HG02970 (cell line): ENCODE measurements around the gene B3GNT2.
"Not testable (repeated sequence)": the region's sequence is repeated elsewhere in the genome, so short reads cannot be mapped to it uniquely, and the experiment has no call there.

Experiments used
- ATAC-seq: cut with Tn5 transposase; IDR thresholded peaks from one replicate; pipeline ENCODE4 v1.9.1; 2021; ENCODE audit warnings: mild to moderate bottlenecking, moderate library complexity, moderate number of reproducible peaks; ENCODE audit not compliant: unreplicated experiment, low FRiP score

Gene B3GNT2, protein sequence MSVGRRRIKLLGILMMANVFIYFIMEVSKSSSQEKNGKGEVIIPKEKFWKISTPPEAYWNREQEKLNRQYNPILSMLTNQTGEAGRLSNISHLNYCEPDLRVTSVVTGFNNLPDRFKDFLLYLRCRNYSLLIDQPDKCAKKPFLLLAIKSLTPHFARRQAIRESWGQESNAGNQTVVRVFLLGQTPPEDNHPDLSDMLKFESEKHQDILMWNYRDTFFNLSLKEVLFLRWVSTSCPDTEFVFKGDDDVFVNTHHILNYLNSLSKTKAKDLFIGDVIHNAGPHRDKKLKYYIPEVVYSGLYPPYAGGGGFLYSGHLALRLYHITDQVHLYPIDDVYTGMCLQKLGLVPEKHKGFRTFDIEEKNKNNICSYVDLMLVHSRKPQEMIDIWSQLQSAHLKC

DNA sequence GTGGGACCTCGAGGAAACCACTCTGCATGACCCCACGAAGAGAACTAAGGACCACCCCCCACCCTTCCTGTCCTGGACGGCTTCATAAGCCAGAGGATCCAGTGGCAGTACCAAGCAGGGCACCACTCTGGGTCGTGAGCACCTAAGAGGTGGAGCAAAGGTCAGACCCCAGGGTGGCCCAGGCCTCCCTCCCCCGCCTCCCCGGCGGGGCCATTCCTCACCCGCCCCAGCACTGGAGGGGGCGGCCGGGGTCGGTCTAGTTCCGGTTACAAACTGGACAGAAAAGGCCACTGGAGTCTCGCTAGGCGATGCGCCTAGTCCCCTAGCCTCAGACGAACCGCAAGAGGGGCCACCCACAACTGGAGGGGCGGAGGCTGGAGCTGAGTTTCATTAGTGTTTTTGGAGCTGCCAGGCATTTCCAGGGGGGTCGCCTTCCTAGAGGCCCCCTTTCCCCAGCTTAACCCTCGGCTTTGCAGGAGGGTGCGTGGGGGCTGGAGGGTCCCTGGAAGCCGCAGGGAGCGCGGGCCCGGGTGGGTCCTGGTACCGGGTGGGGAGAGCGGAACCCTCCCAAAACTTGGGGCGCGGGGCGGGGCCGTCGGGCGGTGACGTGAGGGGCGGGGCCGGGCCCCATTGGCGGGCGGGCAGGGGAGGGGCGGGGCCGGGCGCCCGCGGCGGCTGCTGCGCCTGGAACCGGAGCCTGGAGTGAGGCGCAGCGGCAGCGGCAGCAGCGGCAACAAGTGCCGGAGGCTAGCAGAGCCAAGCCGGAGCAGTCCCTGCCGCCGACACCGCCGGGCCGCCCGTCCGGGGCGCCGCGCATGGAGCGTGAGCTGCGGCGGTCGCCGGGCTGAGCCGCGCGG is at the start of gene B3GNT2:
TSS of gene B3GNT2 (plus strand) at position 695 of the 857 bp plus-strand sequence. CDS start 26,106 bp downstream, outside the sequence.
- peak; percentile 48 for ATAC-seq

DNA sequence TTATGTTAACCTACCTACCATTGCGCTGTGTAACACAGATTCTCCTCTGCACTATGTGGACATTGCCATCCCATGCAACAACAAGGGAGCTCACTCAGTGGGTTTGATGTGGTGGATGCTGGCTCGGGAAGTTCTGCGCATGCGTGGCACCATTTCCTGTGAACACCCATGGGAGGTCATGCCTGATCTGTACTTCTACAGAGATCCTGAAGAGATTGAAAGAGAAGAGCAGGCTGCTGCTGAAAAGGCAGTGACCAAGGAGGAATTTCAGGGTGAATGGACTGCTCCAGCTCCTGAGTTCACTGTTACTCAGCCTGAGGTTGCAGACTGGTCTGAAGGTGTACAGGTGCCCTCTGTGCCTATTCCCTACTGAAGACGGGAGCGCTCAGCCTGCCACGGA is 49.1 kb upstream of the B3GNT2 start:
- ATAC-seq: not testable (repeated sequence)

DNA sequence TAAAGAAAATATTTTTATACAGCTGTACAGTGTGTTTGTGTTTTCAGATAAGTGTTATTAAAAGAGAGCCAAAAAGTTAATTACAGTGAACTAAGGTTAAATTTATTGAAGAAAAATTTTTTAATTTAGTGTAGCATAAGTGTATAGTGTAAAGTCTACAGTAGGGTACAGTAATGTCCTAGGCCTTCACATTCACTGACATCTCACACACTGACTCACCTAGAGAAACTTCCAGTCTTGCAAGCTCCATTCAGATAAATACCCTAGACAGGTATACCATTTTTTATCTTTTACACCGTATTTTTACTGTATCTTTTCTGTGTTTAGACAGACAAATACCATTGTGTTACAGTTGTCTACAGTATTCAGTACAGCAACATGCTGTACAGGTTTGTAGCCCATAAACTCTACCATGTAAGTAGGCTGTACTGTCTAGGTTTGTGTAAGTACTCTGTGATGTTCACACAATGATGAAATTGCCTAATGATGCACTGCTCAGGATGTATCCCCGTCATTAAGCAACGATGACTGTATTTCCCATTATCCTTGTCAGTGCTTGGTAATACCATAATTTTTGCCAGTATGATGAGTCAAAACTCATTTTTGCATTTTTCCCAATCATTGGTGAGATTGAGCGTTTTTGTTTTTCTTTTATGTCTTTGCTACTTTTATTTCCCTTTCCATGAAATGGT is 48.2 kb upstream of the B3GNT2 start:
- ATAC-seq: no peak

DNA sequence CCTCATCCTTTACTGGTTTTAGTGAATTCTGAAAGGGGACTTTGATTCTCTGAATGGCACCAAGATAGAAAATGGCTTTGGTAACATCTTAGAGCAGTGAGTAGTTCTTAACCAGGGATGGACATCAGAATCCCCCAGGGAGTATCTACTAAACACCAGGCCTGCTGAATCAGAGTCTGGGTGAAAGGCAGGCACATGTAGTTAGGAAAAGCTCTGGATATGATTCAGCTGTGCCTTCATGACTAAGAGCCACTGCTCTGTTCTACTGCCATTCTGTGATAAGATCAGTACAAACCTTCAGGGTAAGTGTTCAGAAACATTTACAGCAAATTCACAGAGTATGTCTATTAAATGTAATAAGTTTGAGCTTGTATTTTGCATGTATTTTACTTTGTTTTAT is 46.2 kb upstream of the B3GNT2 start:
- no peak for ATAC-seq

DNA sequence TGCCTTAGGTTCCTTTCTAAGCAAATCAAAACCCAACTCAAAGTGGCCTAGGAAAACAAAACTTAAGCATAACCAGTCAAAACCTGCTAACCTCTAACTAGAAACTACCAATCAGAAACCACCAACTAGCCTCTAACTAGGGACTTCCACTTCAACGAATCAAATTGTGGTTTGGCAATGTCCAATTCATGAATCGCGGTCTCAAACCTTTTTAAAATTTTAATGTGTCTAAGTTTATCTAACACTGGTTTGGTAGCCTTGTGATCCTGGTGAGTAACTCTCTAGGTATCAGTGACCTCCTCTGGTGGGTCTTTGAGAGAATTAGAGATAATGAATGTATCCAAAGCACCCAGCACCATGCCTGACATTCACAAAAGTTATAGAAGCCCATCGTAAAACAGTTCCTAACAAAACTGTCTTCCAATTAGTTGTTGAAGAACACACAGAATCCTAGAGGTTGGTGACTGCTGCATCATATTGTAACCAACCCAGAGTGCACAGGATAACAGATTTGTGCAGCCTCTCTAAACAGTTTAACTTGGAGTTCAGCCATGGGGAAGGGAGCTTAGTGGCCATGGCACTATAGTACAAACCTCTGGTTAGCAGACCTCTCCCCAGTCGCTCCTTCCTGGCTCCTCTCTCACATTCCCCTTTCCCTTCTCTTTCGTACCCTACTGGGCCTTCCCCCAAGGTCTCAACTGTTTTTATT is 45.2 kb upstream of the B3GNT2 start:
- ATAC-seq: no peak

DNA sequence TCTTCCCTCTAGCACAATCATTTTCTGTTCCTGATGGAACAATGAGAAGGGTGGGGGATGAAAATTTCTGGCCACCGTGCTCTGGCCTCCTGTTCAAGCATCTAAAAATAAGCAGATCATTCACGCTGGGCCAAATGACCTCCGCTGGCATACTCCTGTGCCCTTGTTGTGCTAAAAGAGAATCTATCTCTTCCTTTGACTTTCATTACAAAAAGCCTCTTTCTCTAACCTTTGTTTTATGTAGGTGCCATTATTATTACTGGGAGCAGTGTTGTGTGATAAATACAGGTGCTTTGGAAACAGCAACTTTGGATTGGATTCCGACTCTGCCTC is 44.6 kb upstream of the B3GNT2 start:
- ATAC-seq: no peak

DNA sequence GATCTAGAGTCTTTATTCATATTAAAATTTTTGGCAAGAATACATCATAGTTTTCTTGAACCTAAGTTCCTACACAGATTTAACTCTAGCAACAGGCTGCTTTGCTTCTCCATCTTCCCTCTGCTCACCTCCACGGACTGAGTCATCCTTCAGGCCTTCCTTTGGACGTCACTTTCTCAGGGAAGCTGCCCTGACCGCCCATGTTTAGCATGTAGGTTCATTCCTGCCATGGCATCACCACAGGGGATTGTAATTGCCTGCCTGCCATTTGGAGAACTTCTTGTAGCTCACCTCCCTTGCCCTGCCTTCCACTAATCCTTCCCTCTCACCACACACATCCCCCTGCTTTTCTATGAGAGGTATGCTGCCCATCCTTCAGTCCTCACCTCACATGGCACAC is 43.9 kb upstream of the B3GNT2 start:
- no peak for ATAC-seq

DNA sequence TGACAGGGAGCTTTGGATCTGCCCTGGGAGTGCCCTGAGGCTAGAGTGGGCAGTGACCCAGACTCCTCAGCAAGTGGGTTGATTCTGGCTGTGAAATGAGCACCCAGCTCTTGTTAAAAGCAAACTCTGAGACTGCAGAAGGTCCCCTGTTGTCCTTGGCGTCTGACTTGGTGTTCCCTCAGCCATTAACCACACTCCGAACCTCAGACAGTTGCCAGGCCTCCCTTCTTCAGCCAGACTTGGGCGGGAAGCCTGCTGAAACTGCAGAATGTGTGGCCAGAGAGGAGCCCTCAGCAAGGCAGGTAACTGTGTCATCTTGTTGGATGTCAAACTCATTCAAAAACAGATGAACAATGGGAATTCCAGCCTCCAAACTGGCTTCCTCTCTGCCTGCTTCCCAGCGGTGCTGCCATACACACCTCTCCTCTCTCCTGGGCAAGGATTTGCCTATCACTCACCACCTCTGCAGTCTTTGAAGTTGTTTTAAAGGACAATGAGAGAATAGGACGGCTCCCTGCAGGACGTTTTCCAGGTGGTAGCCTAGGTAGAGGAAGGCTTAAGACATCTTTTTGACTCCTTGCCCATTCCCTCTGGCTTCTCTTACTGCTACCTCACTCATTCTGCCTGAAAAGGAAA is 38.9 kb upstream of the B3GNT2 start:
- ATAC-seq: no peak

DNA sequence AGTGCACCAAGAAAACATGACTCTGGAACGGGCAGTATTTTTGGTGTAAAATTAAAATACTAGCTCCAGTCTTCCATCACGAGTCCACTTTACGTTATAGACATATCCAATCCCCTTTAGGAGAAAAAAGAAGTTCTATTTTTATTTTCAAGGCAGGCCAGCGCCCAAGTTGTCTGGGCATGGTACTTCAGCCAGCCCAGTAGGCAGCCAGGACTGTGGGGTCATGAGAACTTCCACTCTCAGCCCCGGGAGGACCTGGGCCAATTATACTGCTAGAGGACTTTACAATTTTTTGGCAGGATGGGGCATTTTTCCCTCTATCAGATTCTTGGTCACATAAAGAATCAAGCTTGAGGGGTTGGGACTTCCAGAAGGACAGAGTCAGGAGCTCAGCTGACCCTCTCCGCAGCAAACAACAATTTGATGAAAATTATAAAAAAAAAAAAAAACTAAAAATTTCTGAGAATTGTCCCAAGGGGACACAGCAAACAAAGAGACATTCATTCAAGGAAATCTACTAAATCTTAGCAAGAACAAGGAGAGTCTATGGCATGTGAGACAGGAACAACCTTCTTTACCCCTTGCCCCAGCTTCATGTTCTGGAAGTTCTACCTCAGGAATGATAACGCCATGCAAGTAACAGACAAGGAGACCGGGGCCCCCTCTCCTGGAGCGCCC is 37.3 kb upstream of the B3GNT2 start:
- no peak for ATAC-seq

DNA sequence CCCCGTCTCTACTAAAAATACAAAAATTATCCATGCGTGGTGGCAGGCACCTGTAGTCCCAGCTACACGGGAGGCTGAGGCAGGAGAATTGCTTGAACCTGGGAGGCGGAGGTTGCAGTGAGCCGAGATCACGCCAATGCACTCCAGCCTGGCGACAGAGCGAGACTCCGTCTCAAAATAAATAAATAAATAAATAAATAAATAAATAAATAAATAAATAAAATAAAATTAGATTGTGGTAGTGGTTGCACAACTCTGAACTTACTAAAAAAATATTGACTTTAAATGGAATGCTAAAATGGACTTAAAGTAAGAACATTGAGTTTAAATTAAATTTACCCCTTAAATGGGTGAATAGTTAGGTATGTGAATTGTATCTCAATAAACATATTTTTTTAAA is 35.2 kb upstream of the B3GNT2 start:
- not testable (repeated sequence) for ATAC-seq

DNA sequence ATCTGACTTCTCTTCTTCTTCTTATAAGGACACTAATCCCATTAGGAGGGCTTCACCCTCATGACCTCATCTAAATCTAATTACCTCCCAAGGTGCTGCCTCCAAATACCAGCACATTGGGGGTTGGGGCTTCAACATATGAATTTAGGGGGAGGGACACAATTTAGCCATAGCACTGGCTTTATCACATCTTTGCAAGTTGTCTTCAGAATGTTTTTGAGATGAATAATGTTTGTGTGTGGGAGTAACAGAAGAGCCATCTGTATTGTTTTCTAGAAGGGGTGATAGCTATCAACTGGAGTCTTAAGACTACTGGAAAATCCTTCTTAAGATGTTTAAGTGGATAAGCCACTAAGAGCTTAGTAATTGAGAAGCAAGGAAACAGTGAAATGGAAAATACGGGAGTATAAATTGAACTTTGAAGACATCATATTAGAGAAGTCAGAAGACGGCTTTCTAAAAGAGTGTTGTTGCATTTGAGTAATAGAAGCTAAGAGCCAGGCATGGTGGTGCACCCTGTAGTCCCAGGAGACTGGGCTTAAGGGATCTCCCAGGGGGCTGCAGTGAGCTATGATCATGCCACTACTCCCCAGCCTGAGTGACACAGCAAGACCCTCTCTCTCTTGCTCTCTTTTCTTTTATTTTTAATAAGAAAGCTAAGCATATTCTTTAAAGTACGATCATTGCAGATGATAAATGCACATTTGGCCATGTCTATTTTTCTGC is 32.6 kb upstream of the B3GNT2 start:
- ATAC-seq: no peak

DNA sequence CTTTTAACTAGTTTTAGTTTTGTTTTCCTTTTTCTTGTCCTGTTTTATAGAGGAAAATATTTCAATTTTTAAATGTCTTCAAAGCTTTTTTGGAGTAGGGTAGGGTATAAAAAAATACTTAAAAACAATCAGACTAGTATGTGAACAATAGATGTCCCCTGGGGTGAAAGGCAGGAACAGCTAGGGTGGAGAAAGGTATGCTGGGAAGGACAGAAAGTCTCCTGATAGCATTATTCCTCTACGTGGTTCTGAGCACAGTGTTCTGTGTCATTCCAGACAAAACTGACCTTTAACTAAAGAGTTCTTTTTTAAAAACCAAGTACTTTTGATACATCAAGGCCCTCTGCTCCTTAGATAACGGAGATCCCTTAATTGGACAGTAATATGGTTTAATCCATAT is 32.1 kb upstream of the B3GNT2 start:
- ATAC-seq: no peak

DNA sequence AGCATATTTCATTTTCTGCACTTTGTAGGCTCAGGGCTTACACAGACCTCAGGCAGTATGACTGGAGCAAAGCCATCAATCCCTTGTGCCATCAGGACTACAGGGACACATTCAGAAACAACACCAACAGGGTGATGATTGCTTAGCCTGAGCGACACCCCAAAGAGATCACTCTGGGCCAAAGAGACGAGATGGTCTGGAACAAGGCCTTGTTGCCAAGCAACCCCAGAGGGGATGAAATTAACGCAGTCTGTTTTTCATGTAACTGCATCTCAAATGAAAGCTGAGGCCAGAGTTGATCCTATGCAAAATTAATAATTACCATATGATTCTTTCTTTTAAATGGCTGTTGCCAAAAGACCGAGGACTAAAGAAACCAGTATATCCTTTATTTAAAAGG is 20.2 kb upstream of the B3GNT2 start:
- ATAC-seq: no peak

DNA sequence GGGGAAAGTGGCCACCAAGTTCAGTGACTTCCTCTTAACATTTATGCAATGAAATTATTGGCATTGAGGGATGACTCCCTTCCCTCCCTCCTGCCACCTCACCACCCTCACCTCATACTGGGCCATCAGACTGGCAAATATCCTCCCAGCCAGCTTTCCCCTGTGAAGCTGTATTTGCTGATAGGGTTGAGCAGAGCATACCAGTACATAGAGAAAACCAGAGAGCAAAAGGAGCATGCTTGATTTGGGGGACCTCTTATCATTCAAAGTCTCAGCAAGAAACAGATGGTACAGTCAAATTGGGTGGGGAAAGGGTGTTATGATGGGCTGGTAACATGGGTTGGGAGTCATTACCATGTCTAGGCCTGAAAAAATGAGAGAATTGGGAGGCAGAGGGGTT is 19.1 kb upstream of the B3GNT2 start:
- ATAC-seq: no peak

DNA sequence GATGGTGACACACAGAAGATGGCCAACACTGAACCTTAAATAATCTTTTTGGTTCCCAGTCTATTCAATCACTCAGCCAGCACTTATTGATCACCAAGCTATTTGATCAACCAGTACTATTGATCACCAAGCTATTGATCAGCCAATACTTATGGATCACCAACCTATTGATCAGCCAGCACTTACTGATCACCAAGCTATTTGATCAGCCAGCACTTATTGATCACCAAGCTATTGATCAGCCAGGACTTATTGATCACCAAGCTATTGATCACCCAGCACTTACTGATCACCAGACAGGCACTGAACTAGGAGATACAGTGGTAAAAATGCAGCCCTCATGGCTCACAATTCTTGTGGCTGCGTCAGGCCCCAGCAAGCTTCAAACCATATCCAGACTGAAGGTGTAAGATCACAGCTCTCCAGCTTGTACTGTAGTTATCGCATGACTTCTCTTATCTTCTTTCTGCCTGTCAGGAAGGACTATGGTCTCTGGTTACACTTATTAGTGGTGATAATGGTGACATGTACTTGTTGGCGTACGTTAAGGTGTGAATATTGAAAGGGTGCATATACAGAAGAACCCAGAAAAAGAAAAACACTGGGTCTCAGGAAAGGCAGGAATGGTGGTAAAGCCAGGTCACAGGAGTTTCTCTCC is 18.4 kb upstream of the B3GNT2 start:
- no peak for ATAC-seq

DNA sequence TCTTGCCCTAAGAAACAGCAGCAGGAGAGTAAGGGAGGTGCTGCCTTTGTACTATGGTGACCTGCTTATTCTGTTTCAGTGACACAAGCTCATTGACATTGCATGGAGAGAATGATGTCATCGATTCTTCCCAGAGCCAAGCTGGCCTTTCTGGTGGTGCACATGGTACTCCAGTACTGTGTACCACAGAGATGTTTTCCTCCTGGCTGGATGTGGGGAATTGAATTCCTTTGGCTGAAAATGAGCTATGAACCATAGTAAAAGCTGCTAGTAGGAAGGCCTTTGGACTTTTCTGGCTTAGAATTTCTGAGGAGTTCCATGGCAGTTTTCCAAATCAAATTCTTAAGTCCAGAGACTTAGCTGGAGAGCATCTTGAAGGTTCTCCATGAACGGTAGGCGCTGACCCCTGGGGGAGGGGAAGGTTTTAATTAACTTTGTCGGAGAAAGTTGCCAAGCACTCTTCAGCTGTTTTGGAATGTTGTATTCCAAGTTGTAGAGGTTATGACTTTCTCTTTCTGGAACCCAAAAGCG is 17.1 kb upstream of the B3GNT2 start:
- ATAC-seq: no peak

DNA sequence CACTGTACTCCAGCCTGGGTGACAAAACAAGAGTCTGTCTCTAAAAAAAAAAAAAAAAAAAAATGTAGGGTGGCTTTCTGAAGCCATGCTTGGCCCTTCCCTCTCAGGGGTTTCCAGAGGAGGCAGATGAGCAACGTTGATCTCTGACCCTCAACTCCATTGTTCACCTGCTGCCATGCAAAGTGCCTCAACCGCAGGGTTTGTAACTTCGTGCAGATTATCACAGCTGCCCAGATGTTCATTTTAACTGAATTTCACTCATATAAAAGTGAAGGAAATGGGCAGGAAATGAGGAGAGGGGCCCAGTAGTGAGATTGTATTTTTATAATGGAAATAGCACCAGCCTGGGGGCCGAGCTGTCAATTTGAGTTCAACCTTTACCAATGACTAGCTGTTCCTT is 14.9 kb upstream of the B3GNT2 start:
- no peak for ATAC-seq

DNA sequence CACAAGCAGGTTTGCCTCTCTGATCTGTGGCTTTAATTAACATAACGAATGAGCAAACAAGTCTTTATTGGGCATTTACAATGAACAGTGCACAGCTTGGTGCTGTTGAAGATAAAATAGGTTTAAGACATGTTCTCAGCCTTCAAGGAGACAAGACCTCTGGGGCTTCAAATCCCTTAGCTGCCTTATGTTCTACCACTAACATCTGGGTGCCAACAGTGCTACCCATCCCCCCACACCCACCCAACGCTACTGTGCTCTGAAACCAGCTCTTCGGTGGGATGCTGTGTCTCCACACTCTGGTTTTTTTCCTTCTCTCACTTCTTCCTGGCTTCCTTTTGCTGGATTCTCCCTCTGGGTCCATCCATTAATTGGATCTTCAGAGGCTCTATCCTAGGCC is 14.1 kb upstream of the B3GNT2 start:
- ATAC-seq: no peak
